K562 (cell line): ENCODE results near the gene SRCIN1. TPM values are rescaled to one million over a fixed set of nuclear protein-coding genes. Genes with fewer than 3 reads are reported as not detected.
"Not testable (repeated sequence)": the region's sequence is repeated elsewhere in the genome, so short reads cannot be mapped to it uniquely, and the experiment has no call there.

ENCODE experiments used
- ATAC-seq: fragments of 200-7000 bp; cut with Tn5 transposase; 3 replicates; pipeline ENCODE4 v1.9.1; 2020; ENCODE audit warnings: moderate library complexity
- BruUV-seq: library from RNA; stranded (reverse); fragments of 400-500 nt; replicated peaks from 2 replicates; lab custom pipeline; 2021; lab: Mats Ljungman, UMichigan
- CTCF ChIA-PET: fragments of 300-600 bp; formaldehyde crosslinking; extraction: SDS; loops from one replicate; lab custom pipeline; 2021; ENCODE audit warnings: low intra/inter-chr PET ratio; lab: Yijun Ruan, JAX
- POLR2A ChIA-PET: fragments of 300-600, 350-650 bp; sonication (Branson Sonifier 250); formaldehyde crosslinking; extraction: SDS; loops from one replicate; lab custom pipeline; 2021; ENCODE audit warnings: antibody characterized with exemption, inconsistent platforms; lab: Yijun Ruan, JAX
- DNase-seq, 4 experiments: peaks; one replicate each; pipeline versions ENCODE4 v3.0.0 to v3.0.0-alpha.2; 2011 to 2018; ENCODE audit warnings: low spot score in 3 of 4, mixed read lengths in 3 of 4; ENCODE audit errors: extremely low read depth in 1 of 4
- FAIRE-seq: peaks from 2 replicates; lab custom pipeline; 2011; peaks lifted over from hg19 to GRCh38; lab: Jason Lieb, UNC
- H2AFZ ChIP-seq: 2 replicates; pipeline ENCODE4 v1.6.0; 2011; ENCODE audit warnings: low read depth, low read length, control low read depth, inconsistent platforms
- H3K27ac ChIP-seq: fragments of 200-600 bp; 3 replicates; pipeline ENCODE4 v1.8.0; 2011; ENCODE audit warnings: low read depth, mild to moderate bottlenecking, control low read depth, inconsistent platforms, low read length, moderate library complexity, mixed read lengths; ENCODE audit errors: extremely low read depth
- H3K27me3 ChIP-seq, 2 experiments: fragments of 300-600 bp in 1 of 2; 2 replicates in 1 of 2; 3 replicates in 1 of 2; pipeline versions ENCODE4 v1.6.0 to v1.8.0; 2011; ENCODE audit warnings: inconsistent platforms in 2 of 2, low read length in 2 of 2, mild to moderate bottlenecking in 1 of 2, mixed read lengths in 1 of 2, moderate library complexity in 1 of 2; ENCODE audit not compliant: control insufficient read depth in 2 of 2, insufficient read depth in 2 of 2
- H3K36me3 ChIP-seq: fragments of 300-600 bp; 3 replicates; pipeline ENCODE4 v1.8.0; 2011; ENCODE audit warnings: mild to moderate bottlenecking, low read length, inconsistent platforms; ENCODE audit not compliant: control insufficient read depth, insufficient read depth
- H3K4me1 ChIP-seq, 2 experiments: fragments of 200-600 bp in 1 of 2; replicated peaks in 1 of 2; 2 replicates in 1 of 2; 3 replicates in 1 of 2; pipeline versions ENCODE4 v1.5.1 to v1.8.0; 2011; ENCODE audit warnings: inconsistent platforms in 2 of 2, low read length in 2 of 2, mild to moderate bottlenecking in 1 of 2, mixed read lengths in 1 of 2, moderate library complexity in 1 of 2; ENCODE audit not compliant: control insufficient read depth in 2 of 2, insufficient read depth in 2 of 2
- H3K4me2 ChIP-seq: 2 replicates; pipeline ENCODE4 v1.6.1; 2011; ENCODE audit warnings: low read length, control low read depth, inconsistent platforms, mixed read lengths; ENCODE audit not compliant: insufficient read depth
- H3K4me3 ChIP-seq: fragments of 200-600 bp; sonication (generic), shearing (Covaris generic); 2 replicates; pipeline ENCODE4 v1.5.1; 2016; ENCODE audit warnings: control low read depth, inconsistent platforms
- H3K79me2 ChIP-seq: fragments of 200-600 bp; 3 replicates; pipeline ENCODE4 v1.8.0; 2011; ENCODE audit warnings: low read length, inconsistent platforms; ENCODE audit not compliant: control insufficient read depth, insufficient read depth
- H3K9ac ChIP-seq, 2 experiments: 2 replicates each; pipeline versions ENCODE4 v1.6.0 to v1.6.1; 2011; ENCODE audit warnings: low read depth in 2 of 2, low read length in 2 of 2, control low read depth in 1 of 2, inconsistent platforms in 1 of 2, mild to moderate bottlenecking in 1 of 2, mixed read lengths in 1 of 2; ENCODE audit not compliant: insufficient read depth in 1 of 2
- H3K9me1 ChIP-seq: one replicate; pipeline ENCODE4 v1.6.0; 2011; ENCODE audit warnings: inconsistent platforms, mild to moderate bottlenecking, low read length, moderate library complexity; ENCODE audit not compliant: control insufficient read depth, insufficient read depth
- H3K9me3 ChIP-seq: replicated peaks from 2 replicates; pipeline ENCODE4 v1.5.1; 2011; ENCODE audit warnings: low read depth, low read length, inconsistent platforms; ENCODE audit not compliant: control insufficient read depth, insufficient read depth
- H4K20me1 ChIP-seq: replicated peaks from 2 replicates; pipeline ENCODE4 v1.6.1; 2011; ENCODE audit warnings: low read length, inconsistent platforms, mixed read lengths; ENCODE audit not compliant: control insufficient read depth, insufficient read depth
- MCM7 ChIP-seq, 2 experiments: fragments of 450-650 bp; IDR thresholded peaks; 2 replicates each; pipeline ENCODE4 v1.6.1; 2016 to 2018
- PCBP1 ChIP-seq: fragments of 200-400 bp; formaldehyde crosslinking; IDR thresholded peaks from 2 replicates; pipeline ENCODE4 v1.6.1; 2018; ENCODE audit warnings: mild to moderate bottlenecking, low read depth, low read length; ENCODE audit not compliant: poor library complexity, severe bottlenecking
- USF2 ChIP-seq: sonication (generic); formaldehyde crosslinking; IDR thresholded peaks from 2 replicates; pipeline ENCODE4 v1.5.0; 2020; ENCODE audit warnings: missing genetic modification reagents
- ZNF507 ChIP-seq: conservative IDR thresholded peaks from 2 replicates; pipeline ENCODE4 v1.6.1; 2017; ENCODE audit warnings: missing genetic modification characterization, missing compliant biosample characterization
- WGBS: fragments of 100-300 bp; shearing (Covaris generic); methylation state at CpG from one replicate; pipeline ENCODE4 v1.1.6; 2016; ENCODE audit warnings: low coverage, mixed read lengths; ENCODE audit not compliant: insufficient coverage; ENCODE audit errors: missing lambda C conversion rate; 5-methylcytosine and 5-hydroxymethylcytosine counted together
- in situ Hi-C: fragments of 300-500 bp; cut with MboI; formaldehyde crosslinking; loops from 4 replicates; pipeline ENCODE4 v1.15.0; 2018; ENCODE audit warnings: inconsistent platforms, mixed read lengths
- intact Hi-C: fragments of 100-400 bp; cut with micrococcal nuclease; formaldehyde crosslinking; loops from 2 replicates; pipeline ENCODE4 v1.14.2; 2022
- polyA plus RNA-seq, 8 experiments: library from polyadenylated mRNA; depleted of rRNA in 4 of 8; stranded (reverse) in 5 of 8; unstranded in 3 of 8; fragments of >200 nt; fragmentation: Nextera tagmentation in 2 of 8; fragmentation: Illumina TruSeq in 1 of 8; extraction: Ambion mirVana in 2 of 8; extraction: Trizol in 1 of 8; gene quantifications; 2 replicates each; pipeline versions ENCODE4 v1.2.1 to v1.2.3, GENCODE V29; 2011 to 2014; ENCODE audit warnings: inconsistent platforms in 1 of 8, missing spikeins in 1 of 8
- total RNA-seq, 7 experiments: library from RNA; depleted of rRNA in 6 of 7; stranded (reverse); fragments of >200 nt in 6 of 7; fragmentation: Illumina TruSeq in 2 of 7; extraction: Trizol in 2 of 7; gene quantifications; 2 replicates each; pipeline versions ENCODE4 v1.2.1 to v1.2.3, GENCODE V29; 2011 to 2021; ENCODE audit warnings: low replicate concordance in 1 of 7
- TF ChIP-seq, protein P1 (sequence below): fragments of 450-650 bp; IDR thresholded peaks from 2 replicates; pipeline ENCODE4 v1.6.1; 2017; ENCODE audit warnings: antibody characterized with exemption, mild to moderate bottlenecking

Gene SRCIN1
- total and polyA plus RNA-seq, 9 of the 15 experiments (the other 6 are each of a cell fraction or from before 2014, with no cell fraction given), result 0.09 to 0.33 (median 0.13) TPM; not detected in 6

GRCh38 chr17:38532451-38532850 lies 73.3 kb downstream of the SRCIN1 start (continued):
- TF ChIP-seq, protein P1, sequence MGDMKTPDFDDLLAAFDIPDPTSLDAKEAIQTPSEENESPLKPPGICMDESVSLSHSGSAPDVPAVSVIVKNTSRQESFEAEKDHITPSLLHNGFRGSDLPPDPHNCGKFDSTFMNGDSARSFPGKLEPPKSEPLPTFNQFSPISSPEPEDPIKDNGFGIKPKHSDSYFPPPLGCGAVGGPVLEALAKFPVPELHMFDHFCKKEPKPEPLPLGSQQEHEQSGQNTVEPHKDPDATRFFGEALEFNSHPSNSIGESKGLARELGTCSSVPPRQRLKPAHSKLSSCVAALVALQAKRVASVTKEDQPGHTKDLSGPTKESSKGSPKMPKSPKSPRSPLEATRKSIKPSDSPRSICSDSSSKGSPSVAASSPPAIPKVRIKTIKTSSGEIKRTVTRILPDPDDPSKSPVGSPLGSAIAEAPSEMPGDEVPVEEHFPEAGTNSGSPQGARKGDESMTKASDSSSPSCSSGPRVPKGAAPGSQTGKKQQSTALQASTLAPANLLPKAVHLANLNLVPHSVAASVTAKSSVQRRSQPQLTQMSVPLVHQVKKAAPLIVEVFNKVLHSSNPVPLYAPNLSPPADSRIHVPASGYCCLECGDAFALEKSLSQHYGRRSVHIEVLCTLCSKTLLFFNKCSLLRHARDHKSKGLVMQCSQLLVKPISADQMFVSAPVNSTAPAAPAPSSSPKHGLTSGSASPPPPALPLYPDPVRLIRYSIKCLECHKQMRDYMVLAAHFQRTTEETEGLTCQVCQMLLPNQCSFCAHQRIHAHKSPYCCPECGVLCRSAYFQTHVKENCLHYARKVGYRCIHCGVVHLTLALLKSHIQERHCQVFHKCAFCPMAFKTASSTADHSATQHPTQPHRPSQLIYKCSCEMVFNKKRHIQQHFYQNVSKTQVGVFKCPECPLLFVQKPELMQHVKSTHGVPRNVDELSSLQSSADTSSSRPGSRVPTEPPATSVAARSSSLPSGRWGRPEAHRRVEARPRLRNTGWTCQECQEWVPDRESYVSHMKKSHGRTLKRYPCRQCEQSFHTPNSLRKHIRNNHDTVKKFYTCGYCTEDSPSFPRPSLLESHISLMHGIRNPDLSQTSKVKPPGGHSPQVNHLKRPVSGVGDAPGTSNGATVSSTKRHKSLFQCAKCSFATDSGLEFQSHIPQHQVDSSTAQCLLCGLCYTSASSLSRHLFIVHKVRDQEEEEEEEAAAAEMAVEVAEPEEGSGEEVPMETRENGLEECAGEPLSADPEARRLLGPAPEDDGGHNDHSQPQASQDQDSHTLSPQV, result no peak
- no peak for TF ChIP-seq MCM7 (IDR thresholded peaks at IDR 0.05)
- no peak for TF ChIP-seq ZNF507
- TF ChIP-seq USF2, result no peak
- TF ChIP-seq PCBP1, result no peak
- TF ChIP-seq, all 486 proteins: peak for 0

DNA sequence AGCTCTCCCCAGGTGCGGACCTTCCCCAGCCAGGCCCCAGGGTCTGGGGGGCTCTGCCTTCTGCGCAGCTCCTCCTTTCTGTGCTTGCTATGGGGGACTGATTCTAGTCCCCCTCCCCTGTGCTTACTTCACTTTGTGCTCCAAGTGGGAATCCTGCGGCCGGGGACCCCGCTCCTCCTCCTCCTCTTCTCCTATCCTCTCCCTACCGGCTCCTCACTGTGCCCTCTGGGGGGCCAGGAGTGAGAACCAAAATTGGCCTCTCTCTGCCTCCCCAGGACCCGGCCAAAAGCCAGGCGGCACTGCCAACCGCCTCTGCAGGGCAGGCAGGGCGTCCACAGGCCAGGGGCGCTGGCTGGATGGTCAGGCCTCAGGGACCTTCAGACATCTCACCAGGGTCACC lies 74.0 kb downstream of the SRCIN1 start:
- intact Hi-C loops, H2AFZ ChIP-seq, POLR2A ChIA-PET, H3K27ac ChIP-seq, H3K9me1 ChIP-seq, H4K20me1 ChIP-seq, H3K4me3 ChIP-seq, DNase-seq, CTCF ChIA-PET, ATAC-seq, H3K4me1 ChIP-seq, BruUV-seq, H3K9ac ChIP-seq, H3K79me2 ChIP-seq, FAIRE-seq, H3K9me3 ChIP-seq, H3K4me2 ChIP-seq, in situ Hi-C loops, H3K36me3 ChIP-seq: not testable (repeated sequence)
- H3K27me3 ChIP-seq, result peaks cover 19 to 57% of the 10 kb centered on the region in 2 experiments; a peak in 4 of 5 replicates
- 38% methylated on average over 4 of the region's 11 CpGs for WGBS

DNA sequence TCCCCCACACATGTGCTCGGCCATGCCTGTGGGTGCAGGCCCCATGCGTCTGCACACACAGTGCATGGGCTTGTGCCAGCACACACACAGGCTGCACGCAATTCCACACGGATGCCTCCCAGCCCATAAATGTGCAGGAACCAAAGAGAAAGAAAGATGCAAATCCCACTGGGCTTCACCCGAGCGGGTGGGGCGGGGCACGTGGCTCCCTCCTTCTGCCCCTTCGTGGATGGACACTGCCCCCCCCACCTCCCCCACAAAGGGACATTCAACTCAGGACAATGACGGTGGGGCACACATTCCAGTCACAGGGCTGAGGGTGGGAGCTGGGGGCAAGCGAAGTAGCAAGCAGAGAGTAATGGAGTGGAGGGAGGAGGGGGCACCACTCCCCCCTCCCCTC lies 74.9 kb downstream of the SRCIN1 start:
- H3K9ac ChIP-seq, H3K9me1 ChIP-seq, H4K20me1 ChIP-seq, BruUV-seq, H3K4me3 ChIP-seq, ATAC-seq, H3K9me3 ChIP-seq, intact Hi-C loops, POLR2A ChIA-PET, H2AFZ ChIP-seq, H3K4me2 ChIP-seq, H3K36me3 ChIP-seq, CTCF ChIA-PET, in situ Hi-C loops, H3K79me2 ChIP-seq, H3K4me1 ChIP-seq, FAIRE-seq, DNase-seq, H3K27ac ChIP-seq: not testable (repeated sequence)
- H3K27me3 ChIP-seq, result peaks cover 11 to 54% of the 10 kb centered on the region in 2 experiments; a peak in 4 of 5 replicates
- 1% methylated on average over 8 of the region's 11 CpGs for WGBS
